ENCODE data around the gene BTBD18.

The BTBD18 gene

DNA sequence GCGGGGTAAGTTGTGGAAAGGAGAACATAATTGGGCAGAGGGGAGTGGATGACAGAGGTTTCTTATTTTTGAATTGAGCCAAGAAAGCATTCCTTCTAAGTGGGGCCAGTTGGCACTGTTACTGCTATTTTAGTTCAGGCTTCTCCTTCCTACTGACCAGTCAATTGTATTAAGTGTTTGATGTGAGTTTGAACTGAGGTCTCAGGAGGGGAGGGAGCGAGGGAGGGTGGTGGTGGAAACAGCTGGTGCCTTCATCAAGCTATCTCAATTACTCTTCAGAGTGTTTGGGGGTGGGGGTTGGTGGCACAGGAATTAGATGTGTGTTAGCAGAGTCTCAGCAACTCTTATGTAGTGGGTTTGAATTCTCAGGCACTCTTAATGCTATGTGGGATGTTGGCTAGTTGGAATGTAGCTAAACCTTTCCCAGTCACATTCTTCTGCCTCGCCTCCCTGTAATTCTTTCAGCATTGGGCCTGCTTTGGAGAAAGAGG, 24.5 kb upstream of the BTBD18 start:
- DNase-seq (ENCODE audit: low read depth): no peak

- DNase-seq (ENCODE audit: low read depth): no peak
These were observed 23.9 kb upstream of the BTBD18 start for GRCh38 chr11:57775491-57775890.

GRCh38 chr11:57773026-57773598, 21.5 kb upstream of the BTBD18 start:
- no peak for DNase-seq (ENCODE audit: low read depth)

DNA sequence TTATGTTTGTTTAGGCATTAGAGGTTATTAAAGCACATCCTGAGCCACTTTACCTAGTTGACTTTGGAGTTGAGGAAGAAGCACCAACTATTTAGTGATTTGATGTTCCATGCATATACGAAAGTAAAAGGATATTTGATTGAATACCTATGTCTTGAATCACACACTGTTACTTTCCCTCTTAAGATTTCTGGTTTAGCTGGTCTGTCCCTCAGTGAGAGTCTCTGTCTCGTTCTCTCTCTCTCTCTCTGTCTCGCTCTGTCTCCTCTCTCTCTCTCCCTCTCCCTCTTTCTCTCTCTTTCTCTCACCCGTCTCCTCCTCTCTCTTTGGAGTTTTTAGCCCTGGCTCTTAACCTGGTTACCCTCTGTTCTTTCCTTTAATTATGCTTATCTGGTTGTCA, 20.9 kb upstream of the BTBD18 start:
- DNase-seq (ENCODE audit: low read depth): no peak

DNA sequence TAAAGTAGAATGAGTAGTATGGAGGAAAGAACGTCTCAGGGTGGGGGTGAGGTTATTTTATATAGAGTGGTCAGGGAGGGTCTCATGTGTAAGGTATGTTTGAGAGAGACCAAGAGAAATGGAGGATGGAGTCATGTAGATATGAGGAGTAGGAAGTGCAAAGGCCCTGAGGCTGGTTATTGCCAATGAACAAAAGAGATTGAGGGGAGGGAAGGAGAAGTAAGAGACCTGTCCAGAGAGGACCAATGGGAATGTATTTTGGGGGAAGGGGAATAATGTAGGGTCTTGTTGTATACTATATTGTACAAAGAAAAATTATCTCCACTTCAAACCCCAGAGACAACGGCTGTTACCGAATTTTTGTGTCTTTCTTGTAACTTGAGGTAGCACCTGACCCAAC, 19.7 kb upstream of the BTBD18 start:
- DNase-seq (ENCODE audit: low read depth): no peak

DNA sequence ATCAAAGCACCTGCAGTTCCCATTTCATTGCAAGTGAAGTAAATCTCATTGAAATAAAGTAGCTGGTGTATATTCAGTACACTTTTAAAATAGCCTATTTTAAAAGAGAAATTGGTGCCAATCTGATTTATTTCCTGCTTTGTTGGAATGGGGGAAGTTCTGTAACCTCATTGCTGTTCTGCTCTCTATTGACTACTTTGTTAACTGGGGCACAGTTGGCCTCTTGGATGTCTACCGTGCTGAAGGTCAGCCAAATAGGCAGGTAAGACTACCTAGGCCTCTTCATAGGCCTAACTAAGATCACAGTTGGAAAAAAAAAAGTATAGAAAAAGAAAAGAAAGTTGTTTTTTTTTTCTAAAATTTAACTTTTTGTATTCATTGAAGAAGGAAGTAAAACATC, 19.2 kb upstream of the BTBD18 start:
- no peak for DNase-seq (ENCODE audit: low read depth)

- DNase-seq (ENCODE audit: low read depth): no peak
These were observed 13.4 kb upstream of the BTBD18 start for GRCh38 chr11:57764972-57765371.

DNA sequence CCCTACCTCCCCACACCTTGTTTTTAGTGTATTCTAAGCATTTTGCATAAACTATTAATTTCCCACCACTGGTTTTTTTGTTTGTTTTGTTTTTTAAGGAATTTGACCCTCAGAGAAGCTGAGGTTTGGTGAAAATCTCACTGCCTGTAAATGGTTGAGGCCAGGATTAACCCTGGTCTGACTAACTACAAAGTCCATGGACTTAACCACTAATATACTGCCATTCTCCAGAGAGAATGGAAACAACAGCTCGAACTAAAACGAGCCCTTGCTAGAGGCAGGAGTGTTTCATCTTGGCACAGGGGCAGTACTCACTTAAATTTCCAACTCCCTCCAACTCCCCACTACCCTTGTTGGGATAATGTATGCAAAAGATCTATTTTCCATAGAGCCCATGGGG, 12.9 kb upstream of the BTBD18 start:
- no peak for DNase-seq (ENCODE audit: low read depth)

DNA sequence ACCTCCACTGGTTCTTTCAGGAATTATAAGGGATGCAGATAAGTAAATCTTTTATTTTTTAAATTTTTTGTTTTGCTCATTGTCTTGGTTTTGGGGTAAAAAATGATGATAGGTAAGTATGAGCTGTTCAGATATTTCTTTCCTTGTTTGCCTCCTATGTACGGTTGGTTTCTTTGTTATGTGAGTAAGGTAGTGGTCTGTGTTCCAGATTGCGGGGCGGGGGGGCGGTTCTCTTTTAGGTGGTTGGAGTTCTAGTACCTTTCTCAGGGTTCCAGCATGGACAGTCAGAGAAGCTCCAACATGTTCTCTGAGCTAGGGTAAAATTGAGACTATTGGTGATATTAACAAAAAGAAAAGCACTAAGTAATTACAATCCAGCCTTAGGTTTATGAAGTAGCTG, 12.4 kb upstream of the BTBD18 start:
- DNase-seq (ENCODE audit: low read depth): no peak

DNA sequence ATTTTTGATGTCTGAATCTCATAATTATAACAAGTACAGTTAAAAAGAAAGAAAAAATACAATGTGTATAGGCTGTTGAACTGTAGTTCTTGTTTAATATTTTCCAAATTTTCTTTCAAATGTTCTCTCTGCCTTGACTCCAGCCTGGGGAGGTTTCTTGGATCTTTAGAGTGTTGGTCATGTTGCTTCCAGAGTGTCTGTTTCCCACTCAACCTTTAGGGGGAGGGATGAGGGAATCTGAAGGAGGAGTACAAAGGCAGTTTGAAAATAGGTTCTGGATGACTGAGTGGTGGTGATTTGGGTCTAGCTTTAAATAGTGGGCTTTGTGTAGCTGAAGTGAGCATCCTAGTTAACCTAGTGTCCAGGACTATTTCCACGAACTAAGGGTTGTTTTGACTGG, 11.9 kb upstream of the BTBD18 start:
- no peak for DNase-seq (ENCODE audit: low read depth)

DNA sequence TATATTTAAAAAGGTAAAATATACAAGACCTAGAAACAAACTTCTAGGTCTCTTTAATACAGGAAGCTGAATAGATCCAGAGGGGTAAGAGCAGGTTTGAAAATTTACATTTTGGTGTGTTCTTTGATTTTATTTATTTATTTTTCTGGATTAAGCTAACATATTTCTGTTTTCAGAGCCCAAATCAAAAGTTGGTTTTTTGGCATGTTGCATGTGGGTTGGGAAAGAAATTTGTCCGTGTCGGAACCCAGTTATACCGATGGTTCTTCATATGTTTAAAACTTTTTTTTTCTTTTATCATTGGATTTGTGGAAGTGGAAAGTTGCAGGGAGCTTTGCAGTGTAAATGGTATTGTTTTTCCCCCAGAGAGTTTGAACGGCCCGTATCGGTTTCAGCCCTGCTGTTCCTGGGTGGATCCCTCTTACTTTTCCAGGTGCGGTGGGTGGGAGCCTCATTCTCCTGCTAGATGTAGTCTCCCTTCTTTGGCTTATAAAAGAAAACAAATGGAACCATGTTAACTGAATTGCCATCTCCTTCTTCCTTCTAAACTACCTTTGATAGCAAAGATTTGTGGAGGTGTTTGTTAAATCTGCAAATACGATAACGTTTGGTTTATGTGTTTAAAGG, 10.7 kb upstream of the BTBD18 start:
- no peak for DNase-seq (ENCODE audit: low read depth)

DNA sequence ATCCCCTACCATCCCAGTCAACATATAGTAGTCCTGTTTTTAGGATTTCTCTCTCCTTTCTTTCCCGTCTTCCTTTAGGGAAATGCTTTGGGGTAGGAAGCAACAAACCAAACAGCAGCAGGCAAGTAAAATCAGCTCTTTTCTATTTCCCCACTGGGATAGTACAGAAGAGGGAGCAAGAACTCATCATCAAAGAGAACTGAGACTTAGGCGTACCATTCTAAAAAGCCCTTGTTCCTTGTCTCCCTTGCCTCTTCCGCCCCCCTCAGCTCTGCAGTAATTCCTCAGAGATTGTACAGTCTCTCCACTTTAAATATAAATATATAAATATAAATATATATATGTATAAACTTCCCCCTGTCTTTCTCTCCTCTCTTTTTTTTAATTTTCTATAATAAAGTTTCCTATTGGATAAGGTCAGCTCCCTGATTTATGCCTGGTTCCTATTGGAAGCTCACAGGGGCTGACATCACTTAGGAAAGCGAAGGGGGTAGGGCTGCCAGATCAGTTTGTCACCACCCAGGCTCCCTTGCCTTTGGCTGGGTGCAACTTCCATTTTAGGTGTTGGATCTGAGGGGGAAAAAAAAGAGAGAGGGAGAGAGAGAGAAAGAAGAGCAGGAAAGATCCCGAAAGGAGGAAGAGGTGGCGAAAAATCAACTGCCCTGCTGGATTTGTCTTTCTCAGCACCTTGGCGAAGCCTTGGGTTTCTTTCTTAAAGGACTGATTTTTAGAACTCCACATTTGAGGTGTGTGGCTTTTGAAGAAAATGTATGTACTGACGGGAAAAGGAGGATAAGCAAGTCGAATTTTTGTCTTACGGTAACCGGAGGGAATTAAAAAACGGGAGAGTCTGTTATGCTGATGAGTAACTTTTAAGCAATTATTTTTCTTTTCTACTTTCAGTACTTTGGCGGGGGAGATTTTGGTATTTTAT, 9.9 kb upstream of the BTBD18 start, which contains the start of gene CTNND1:
Gene CTNND1 (plus strand): TSS at position 502 of the 934 bp plus-strand sequence. CDS start 29,677 bp downstream, outside the sequence.
- DNase-seq (ENCODE audit: low read depth): peak; percentile 94

GRCh38 chr11:57758174-57758573, 6.6 kb upstream of the BTBD18 start:
- DNase-seq (ENCODE audit: low read depth): no peak

- no peak for DNase-seq (ENCODE audit: low read depth)
These were observed 1.3 kb upstream of the BTBD18 start for GRCh38 chr11:57752954-57753353.

DNA sequence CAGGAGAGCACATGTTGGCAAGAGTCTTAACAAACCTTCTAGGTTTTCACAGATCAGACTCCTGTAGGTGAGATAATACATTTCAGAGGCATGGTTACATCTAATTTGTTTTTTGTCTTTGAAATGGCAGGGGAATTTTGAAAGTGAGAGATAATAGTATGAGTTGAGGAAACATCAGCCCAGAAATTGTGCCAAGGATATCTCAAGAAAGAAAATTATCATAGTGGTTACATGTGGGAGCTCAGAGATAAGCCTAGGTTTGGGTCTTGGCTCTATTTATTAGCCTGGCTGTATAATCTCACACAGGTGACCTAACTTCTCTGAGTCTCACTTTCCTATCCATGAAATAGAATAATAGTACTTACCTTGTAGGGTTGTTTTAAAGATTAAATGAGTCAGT, 443 bp downstream of the BTBD18 start:
- DNase-seq (ENCODE audit: low read depth): no peak

DNA sequence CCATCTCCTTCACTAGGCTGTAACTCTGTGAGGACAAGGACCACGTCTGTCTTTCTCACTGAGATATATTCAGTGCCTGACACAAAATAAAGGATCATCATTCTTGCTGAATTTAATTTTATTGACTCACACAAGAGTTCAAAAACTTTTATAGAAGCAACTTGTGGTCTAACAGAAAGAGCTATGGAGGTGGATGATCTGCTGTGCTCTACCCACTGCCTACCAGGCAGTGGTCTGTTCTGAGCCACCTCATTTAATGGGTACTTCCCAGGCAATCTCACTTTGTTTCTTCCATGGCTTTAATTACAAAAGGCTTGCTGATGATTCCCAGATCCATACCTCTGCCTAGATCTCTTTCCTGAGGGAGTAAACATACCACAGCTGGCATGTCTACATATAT, 4.7 kb downstream of the BTBD18 start:
- no peak for DNase-seq (ENCODE audit: low read depth)

DNA sequence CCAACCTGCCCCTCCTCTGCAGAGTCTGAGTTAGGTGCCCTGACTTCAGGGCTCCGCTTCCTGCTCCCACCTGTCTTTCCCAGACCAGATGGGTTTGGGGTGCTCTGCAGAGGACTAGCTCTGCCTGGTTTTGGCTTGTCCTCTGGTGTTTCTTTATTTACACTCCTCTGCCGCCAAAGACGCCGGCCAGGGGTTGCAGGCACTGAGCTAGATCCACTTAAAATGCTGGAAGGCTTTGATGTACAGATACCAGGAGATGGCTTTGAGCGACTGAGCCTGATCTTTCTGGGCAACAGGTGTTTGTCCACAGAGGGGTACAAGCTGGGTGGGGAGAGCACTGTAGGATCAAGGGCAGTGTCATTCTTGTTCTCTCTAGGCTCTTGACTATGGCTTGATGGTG, 6.4 kb downstream of the BTBD18 start:
- DNase-seq (ENCODE audit: low read depth): no peak

- DNase-seq (ENCODE audit: low read depth): no peak
These were observed 7.3 kb downstream of the BTBD18 start for GRCh38 chr11:57744357-57744756.

DNA sequence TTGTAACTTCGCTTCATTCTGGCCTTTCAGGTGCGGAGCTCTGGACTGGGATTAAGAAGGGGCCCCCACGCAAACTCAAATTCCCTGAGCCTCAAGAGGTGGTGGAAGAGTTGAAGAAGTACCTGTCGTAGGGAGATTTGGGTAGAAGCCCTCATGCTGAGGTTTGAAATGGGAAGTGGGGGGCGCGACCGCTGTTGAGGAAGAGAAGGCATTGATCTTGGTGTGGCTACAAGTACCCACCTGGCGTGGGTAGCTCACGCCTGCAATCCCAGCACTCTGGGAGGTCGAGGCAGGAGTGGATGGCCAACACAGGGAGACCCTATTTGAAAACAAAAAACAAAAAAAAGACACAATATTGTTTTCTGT, 9.5 kb downstream of the BTBD18 start:
- no peak for DNase-seq (ENCODE audit: low read depth)

DNA sequence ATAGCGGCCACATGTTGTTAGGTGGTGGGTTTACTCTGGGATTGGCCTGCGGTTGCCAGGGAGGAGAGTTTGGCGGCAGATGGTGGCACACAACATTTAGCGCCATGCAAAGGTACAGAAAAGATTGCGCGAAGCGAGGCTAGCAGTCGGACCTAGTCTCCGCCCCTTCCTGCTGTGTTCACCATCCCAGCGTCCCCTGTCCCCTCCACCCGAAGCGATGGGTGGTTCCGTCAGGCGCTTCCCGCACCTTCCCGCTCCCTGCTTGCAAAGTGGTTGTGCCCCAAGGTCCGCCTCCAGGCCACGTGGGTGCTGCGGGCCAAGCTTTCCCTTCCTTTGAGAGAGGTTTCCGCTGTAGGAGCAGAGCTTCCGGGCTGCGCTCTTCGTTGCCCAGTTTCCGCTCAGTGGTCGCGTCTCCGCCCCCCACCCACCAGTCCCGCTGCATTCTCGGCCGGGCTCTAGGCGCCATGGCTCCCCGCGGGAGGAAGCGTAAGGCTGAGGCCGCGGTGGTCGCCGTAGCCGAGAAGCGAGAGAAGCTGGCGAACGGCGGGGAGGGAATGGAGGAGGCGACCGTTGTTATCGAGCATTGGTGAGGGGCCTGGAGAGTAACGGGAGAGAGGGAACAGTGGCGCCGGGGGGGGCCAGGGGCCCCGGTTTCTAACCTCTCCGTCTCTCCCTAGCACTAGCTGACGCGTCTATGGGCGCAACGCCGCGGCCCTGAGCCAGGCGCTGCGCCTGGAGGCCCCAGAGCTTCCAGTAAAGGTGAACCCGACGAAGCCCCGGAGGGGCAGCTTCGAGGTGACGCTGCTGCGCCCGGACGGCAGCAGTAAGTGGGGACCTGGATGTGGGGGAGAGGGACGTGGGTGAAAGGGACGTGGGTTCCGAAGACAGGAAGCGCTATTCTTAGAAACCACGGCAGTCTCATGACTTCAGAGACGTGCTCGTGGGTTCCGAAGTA, 10.2 kb downstream of the BTBD18 start, which contains the start of gene SELENOH:
Gene SELENOH (plus strand): TSS at position 360 of the 955 bp plus-strand sequence. CDS start 105 bp downstream, at position 465.
- DNase-seq (ENCODE audit: low read depth): peak; percentile 93

DNA sequence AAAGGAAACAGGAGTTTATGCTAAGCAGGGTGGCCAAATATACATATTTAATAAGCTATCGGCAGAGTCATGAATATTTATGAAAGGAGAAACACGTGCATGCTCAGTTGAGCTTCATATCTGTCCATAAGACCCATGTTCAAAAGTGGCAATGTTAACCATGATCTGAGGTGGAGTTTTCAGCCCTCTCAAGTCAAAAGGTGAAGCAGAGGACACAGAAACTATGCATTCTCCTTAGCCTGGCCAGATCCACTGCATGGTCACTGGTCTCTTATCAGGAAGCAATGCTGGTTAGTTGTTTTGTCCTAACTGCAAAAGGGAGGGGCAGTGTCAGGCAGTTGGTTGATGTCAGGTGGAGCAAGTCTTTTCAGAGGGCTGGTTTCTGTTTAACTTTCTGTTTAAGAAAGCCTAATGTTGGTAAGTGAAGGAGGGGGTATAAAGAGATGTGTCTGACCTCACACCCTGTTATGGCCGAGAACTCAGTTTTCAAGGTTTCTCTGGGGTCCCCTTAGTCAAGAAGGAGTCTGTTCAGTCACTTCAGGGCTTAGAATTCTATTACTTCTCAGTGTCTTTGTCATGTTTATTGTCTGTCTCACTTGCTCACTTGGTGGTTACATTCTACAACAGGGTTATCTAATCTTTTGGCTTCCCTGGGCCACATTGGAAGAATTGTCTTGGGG, 15.9 kb downstream of the BTBD18 start:
- DNase-seq (ENCODE audit: low read depth): no peak

All from non-pigmented ciliary epithelial cell (primary cell).